ENCODE data around the gene PITPNM3.

DNA sequence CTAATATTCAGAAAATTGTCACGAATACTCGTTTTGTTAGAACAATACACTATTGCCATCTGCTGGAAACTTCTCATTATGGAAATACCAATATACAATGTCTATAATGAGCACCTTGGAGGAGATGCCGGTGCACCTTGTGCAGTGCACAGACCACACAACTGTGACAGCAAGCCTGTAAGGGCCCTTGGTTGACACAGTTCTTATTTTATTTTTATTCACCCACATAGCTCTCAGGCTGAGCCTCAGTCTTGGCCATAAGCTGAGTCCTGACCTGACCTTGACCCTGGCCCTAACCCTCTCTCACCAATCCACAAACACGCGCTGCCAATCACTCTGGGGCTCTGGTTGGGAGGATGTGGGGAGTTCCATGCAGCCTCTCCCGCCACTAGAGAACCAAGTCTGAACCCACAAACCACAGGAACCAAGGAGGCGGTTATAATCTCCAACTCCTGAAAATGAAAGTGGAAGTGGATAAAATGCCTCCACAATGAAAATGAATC is 129.0 kb downstream of the PITPNM3 start:
- no peak for TF ChIP-seq ZFP3 (CRISPR knock-in tag; IDR thresholded peaks at IDR 0.05)
- TF ChIP-seq ARNTL (CRISPR knock-in tag; IDR thresholded peaks at IDR 0.05; ENCODE audit: borderline replicate concordance, low read depth), result no peak
- TF ChIP-seq, protein P1, sequence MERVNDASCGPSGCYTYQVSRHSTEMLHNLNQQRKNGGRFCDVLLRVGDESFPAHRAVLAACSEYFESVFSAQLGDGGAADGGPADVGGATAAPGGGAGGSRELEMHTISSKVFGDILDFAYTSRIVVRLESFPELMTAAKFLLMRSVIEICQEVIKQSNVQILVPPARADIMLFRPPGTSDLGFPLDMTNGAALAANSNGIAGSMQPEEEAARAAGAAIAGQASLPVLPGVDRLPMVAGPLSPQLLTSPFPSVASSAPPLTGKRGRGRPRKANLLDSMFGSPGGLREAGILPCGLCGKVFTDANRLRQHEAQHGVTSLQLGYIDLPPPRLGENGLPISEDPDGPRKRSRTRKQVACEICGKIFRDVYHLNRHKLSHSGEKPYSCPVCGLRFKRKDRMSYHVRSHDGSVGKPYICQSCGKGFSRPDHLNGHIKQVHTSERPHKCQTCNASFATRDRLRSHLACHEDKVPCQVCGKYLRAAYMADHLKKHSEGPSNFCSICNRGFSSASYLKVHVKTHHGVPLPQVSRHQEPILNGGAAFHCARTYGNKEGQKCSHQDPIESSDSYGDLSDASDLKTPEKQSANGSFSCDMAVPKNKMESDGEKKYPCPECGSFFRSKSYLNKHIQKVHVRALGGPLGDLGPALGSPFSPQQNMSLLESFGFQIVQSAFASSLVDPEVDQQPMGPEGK (CRISPR knock-in tag; IDR thresholded peaks at IDR 0.05; ENCODE audit: borderline replicate concordance), result no peak
- TF ChIP-seq ZNF70 (CRISPR knock-in tag; IDR thresholded peaks at IDR 0.05), result no peak
- no peak for TF ChIP-seq BACH2 (CRISPR knock-in tag; IDR thresholded peaks at IDR 0.05; ENCODE audit: borderline replicate concordance)
- TF ChIP-seq ZNF8 (CRISPR knock-in tag; IDR thresholded peaks at IDR 0.05), result no peak
- no peak for TF ChIP-seq CSDC2 (CRISPR knock-in tag; IDR thresholded peaks at IDR 0.05)
- TF ChIP-seq PPARA (CRISPR knock-in tag; IDR thresholded peaks at IDR 0.05; ENCODE audit: borderline replicate concordance), result no peak
- TF ChIP-seq GLIS3 (CRISPR knock-in tag; IDR thresholded peaks at IDR 0.05), result no peak
- no peak for TF ChIP-seq RARB (CRISPR knock-in tag; IDR thresholded peaks at IDR 0.05)
- no peak for TF ChIP-seq ZFP30 (CRISPR knock-in tag; IDR thresholded peaks at IDR 0.05)
- no peak for TF ChIP-seq ESRRG (CRISPR knock-in tag; IDR thresholded peaks at IDR 0.05)
- TF ChIP-seq, protein P2, sequence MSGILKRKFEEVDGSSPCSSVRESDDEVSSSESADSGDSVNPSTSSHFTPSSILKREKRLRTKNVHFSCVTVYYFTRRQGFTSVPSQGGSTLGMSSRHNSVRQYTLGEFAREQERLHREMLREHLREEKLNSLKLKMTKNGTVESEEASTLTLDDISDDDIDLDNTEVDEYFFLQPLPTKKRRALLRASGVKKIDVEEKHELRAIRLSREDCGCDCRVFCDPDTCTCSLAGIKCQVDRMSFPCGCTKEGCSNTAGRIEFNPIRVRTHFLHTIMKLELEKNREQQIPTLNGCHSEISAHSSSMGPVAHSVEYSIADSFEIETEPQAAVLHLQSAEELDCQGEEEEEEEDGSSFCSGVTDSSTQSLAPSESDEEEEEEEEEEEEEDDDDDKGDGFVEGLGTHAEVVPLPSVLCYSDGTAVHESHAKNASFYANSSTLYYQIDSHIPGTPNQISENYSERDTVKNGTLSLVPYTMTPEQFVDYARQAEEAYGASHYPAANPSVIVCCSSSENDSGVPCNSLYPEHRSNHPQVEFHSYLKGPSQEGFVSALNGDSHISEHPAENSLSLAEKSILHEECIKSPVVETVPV (CRISPR knock-in tag; IDR thresholded peaks at IDR 0.05), result no peak
- TF ChIP-seq, protein P3, sequence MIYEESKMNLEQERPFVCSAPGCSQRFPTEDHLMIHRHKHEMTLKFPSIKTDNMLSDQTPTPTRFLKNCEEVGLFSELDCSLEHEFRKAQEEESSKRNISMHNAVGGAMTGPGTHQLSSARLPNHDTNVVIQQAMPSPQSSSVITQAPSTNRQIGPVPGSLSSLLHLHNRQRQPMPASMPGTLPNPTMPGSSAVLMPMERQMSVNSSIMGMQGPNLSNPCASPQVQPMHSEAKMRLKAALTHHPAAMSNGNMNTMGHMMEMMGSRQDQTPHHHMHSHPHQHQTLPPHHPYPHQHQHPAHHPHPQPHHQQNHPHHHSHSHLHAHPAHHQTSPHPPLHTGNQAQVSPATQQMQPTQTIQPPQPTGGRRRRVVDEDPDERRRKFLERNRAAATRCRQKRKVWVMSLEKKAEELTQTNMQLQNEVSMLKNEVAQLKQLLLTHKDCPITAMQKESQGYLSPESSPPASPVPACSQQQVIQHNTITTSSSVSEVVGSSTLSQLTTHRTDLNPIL (CRISPR knock-in tag; IDR thresholded peaks at IDR 0.05; ENCODE audit: low read depth), result no peak

All from SK-N-SH treated with all-trans-retinoic acid at 6 μM for 48 hours (cell line).